T-helper 2 cell treated with Interferon-gamma antibody and Interleukin-4, amounts not matched to agents 100 ng/mL and 5 ng/mL, for 36 hours (primary cell): ENCODE data around the gene GAS2L2. TPM values are rescaled to one million over a fixed set of nuclear protein-coding genes. Genes with fewer than 3 reads are reported as not detected.
"Not testable (repeated sequence)": the region's sequence is repeated elsewhere in the genome, so short reads cannot be mapped to it uniquely, and the experiment has no call there.

Source experiments
- intact Hi-C: fragments of 100-400 bp; cut with micrococcal nuclease; formaldehyde crosslinking; loops from one replicate; pipeline ENCODE4 v1.15.1; 2023
- total RNA-seq: library from RNA; stranded (reverse); gene quantifications from 2 replicates; pipeline ENCODE4 v1.2.3, GENCODE V29; 2022

Gene GAS2L2
- total RNA-seq, 1 donor from 2014 or later: not detected

DNA sequence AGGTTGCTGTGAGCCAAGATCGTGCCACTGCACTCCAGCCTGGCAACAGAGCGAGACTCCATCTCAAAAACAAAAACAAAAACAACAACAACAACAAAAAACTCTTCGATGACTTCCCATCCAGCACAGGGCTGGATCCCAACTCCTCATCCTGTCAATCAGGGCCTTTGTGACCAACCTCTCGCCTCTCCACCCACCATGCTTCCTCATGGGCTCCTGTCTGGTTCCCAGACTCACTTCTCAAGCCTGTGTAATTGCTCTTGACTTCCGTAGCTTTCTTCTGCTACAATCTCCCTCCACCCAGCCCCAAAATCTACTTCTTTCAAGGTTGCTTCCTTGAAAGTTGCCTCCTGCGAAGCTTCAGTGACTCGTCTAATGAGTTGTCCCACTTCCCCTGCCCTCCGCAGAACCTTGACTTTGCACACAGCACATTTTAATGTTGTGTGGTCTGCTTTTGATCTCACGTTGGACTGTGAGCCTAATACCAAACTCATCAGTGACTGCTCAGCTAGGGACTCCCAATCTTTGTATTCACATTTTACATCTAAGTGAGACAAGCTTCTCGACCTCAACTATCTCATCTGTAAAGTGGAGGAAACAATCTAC, 22.5 kb downstream of the GAS2L2 start:
- intact Hi-C loops: no loop called here

- intact Hi-C loops: no loop called here
Observed at GRCh38 chr17:35729405-35729833, 23.6 kb downstream of the GAS2L2 start.

GRCh38 chr17:35728551-35728950, 24.5 kb downstream of the GAS2L2 start:
- intact Hi-C loops: no loop called here

DNA sequence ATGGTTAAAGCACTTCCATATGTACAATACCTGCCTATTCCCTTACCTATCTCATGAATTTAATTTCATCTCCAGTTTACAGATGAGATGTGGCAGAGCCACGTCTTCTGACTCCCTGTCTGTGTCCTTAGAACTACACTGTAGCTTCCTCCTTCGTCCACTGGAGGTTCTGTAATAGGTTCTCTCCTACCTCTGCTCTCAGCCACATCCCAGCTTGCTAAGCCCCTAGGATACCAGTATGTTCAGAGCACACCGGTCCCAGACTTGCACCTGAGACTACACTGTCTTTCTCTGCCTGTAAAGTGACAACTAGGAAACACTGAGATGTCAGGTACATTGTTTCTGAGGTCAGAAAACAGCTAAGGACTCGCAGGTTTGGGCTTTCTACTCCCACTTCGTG, 25.4 kb downstream of the GAS2L2 start:
- intact Hi-C loops: no loop called here

DNA sequence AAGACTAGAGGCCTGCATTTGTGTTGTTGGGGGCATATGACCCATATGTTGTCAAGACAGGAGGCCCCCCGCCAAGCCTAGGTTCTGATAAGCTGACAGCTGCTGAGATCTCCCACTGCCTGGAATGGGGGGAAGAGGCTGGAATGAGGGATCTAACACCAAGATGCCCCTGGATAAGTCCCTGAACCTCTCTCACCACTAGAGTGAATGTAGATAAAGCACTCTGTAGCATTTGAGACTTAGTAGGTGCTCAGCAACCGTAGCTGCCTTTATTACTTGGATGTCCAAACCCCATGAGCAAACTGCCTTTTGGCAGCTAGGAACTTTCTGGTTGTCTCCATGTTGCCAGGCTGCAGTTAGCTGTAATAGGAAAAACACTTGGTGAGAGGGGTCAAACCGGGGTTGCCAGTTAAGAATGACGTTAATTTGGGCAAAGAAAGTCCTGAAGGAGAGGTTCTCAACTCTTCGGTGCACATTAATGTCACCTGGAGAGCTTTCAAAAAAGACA, 26.0 kb downstream of the GAS2L2 start:
- intact Hi-C loops: no loop called here

DNA sequence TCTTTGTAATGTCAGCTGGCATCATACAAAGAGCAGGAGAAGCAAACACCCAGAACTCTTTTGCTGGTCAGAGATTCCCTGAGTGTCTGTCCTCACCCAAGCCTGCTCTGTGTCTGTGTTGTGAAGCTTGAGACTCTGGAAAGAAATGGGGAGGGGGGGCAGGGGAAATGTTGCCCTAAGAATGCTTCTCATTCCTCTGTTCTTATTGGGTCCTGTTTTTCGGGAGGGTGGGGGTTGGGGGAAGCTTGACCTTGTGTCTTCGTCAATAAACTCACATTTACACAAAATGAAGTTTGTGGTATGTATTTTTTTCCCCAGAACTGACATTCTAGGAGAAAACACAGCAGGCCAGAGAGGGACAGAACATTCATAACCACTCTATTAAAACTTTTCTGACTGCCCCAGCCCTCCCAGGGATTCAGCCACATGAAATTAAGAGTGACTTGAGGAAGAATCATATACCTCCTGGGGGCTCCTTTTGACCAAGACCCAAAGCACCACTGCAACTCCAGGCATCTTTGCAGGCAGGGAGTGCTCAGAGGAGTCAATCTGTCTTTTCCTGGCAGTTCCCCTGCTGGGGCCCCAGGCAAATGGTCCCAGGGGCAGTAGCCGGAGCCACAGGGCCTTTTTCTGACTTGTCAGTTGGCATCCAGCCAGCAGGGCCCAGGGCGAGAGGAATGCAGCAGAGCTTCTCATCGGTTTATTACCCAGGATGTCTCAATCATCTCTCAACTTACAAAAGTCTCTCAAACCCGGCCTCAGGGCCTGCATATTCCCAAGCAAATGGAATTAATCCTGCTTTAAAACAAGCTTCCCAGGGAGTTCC, 26.7 kb downstream of the GAS2L2 start:
- intact Hi-C loops: no loop called here

DNA sequence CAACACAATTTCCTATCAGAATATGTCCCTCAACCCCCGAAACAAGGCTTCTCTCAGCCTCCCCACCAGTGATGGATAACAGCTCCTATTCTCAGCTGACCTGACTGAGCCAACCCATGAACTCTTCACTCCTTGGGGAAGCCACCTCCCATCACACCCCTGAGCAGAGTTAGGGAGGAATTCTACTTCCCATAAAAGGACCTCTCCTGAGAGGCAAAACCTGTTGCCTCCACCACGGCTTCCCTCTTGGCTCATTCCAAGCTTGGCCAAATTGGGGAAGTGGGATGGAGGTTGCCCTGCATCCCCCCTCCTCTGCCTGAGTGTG, 27.3 kb downstream of the GAS2L2 start:
- intact Hi-C loops: no loop called here

DNA sequence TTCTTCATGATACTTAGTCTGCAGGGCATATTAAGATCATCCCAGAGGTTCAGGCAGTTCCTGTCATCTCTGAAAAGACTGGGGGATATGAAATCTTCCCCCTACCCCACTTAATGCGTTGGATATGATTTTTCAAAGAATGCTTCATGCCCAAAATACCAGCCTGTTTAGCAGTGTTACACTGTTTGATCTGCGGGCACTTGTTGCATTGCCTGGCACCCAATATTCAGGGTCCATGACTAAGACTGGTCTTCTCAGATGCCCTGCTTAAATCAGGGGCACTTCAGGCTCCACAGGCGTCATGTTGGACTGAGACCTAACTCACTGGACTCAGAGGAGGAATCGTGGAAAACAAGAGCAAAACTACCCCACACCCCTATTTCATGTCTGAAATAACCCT, 28.0 kb downstream of the GAS2L2 start:
- intact Hi-C loops: no loop called here

DNA sequence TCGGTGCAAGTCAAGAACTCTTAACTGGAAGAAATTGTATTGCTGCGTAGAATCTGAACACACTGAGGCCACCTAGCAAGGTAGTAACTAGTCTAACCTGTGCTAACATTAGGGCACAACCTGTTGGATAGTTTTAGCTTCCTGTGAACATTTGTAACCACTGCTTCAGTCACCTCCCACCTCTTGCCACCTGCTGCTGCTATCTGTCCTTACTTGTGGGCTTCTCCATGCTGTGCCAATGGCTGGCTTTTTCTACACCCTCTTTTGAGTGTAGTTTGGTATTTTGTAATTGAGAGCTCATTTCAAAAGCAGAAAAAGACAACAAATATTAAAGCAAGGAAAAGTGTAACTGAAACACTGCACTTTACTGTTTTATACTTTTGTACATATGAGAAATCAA, 29.3 kb downstream of the GAS2L2 start:
- intact Hi-C loops: no loop called here

GRCh38 chr17:35717475-35717874, 35.6 kb downstream of the GAS2L2 start:
- intact Hi-C loops: no loop called here

GRCh38 chr17:35716897-35717465, 36.1 kb downstream of the GAS2L2 start:
- intact Hi-C loops: no loop called here

DNA sequence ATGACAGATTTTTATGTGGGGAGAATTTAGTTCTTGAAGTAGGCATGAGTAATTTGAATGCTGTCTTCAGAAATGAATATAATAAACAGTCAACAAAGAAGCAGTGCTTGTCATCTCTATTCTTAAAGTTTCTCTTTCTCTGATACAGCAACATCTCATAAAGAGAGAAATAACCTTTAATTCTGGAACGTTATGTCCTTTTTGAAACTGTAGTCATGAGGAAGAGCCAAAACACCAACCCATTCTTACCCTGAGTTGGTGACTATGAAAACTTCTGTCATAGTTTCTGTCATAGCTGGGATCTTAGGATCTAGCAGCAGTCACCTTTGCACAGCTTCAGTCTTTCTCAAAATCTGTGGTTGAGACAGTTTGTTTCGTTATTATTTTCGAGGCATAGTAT, 36.9 kb downstream of the GAS2L2 start:
- intact Hi-C loops: no loop called here

- intact Hi-C loops: no loop called here
Observed at GRCh38 chr17:35715416-35715815, 37.6 kb downstream of the GAS2L2 start.

DNA sequence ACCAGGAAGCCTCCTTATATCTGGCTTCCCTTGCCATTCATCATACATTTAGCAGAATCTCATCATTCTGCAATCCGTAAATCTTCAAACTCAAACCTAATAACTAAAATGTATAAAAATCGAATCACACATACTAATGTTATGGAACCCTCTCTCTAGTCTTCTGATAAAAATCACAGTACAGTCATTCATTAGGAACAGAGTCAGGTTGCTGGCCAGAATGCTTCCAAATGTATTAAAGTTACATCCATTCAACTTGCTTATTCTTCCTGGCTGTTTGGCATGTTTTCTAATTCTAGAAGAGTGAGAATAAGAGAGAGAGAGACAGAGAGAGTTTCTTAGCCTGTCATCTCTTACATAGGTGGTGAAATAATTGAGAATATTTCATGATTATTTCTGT, 38.1 kb downstream of the GAS2L2 start:
- intact Hi-C loops: no loop called here

GRCh38 chr17:35713069-35713728, 39.8 kb downstream of the GAS2L2 start:
- intact Hi-C loops: no loop called here

DNA sequence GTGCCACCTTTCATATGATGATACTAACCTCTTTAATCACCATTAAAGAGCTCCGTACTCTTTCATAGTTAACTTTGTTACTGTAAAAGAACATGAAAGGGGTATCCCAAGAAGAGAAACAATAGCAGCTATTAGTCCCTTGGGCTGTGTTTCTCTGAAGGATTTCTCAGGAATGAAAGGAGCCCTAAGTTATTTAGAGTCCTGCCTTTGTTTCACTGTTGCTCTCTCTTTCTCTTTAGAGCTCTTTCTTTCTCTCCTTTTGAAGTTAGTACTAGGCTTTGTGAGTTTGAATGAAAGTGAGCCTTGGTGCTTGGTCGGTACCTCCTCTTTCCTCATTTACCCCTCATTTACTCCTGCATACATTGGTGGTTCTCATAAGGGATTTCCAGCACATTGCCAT, 42.1 kb downstream of the GAS2L2 start:
- intact Hi-C loops: no loop called here

- intact Hi-C loops: no loop called here
Observed at GRCh38 chr17:35709874-35710273, 43.2 kb downstream of the GAS2L2 start.

DNA sequence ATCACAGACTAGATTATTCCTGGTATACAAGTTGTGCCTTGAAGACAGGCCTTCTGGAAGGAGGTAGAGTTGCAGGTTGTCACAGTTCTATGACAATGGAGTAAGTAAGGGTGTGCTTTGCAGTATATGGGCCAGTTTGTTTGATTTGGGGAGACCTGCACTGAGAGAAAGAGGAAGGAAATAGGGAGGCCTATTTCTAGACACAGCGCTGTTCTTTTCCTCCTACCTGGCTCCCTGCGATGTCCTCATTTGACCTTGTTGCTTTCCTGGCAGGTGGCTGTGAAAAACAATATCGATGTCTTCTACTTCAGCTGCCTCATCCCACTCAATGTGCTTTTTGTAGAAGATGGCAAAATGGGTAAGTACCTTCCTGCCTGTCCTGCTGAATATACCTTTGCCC, 44.1 kb downstream of the GAS2L2 start:
- intact Hi-C loops: no loop called here

- intact Hi-C loops: no loop called here
Observed at GRCh38 chr17:35708149-35708548, 44.9 kb downstream of the GAS2L2 start.

- intact Hi-C loops: no loop called here
Observed at GRCh38 chr17:35705705-35706104, 47.3 kb downstream of the GAS2L2 start.

DNA sequence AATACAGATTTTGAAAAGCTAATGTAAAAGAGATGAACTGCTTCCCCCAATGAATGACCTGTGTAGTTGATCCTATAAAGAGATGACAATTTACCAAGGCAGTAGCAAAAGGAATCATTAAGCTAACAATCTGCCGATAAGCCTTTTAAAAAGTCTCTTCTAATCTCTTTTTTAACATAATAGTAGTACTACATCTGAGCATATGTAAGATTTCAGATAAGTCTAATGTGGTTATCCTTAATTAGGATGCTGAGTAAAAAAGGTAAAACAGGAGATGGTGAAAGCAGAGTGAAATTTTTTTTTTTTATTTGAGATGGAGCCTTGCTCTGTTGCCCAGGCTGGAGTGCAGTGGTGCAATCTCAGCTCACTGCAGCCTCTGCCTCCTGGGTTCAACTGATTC, 47.8 kb downstream of the GAS2L2 start:
- intact Hi-C loops: no loop called here

- intact Hi-C loops: not testable (repeated sequence)
Observed at GRCh38 chr17:35703308-35703707, 49.7 kb downstream of the GAS2L2 start.
